ENCODE measurements around the gene U2AF2. TPM values are rescaled to one million over a fixed set of nuclear protein-coding genes. Genes with fewer than 3 reads are reported as not detected.

U2AF2 gene
- total RNA-seq, 1 donor from 2014 or later, result 194 TPM

DNA sequence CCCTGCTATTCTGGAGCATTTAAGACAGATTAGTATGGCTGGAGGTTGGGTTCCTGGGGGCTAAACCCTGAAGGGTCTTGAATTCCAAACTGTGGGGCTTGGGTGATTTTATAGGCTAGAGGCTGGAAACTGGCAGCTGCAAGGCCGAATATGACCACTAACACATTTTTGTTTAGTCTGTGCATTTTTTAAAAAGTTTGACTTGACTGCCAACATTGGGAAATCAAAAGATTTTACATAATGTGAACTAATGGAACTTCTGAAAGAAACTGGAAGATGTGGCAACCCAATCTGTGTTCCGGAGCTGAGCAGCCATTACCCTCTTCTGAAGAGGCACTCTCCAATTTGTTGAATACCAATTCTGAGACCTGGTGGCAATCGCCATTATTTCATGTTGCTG is 35.5 kb upstream of the U2AF2 start:
- no peaks in the 10 kb centered on the region for H3K9me3 ChIP-seq (ENCODE audit: insufficient read depth, low read depth, low read length)
- no peak for FAIRE-seq
- peaks cover 12% of the 10 kb centered on the region for H3K79me2 ChIP-seq (ENCODE audit: insufficient read depth, low read length)
- H3K27me3 Mint-ChIP-seq (ENCODE audit: low read depth, unreplicated experiment), result no peaks in the 10 kb centered on the region
- no peak overlapping the region for H2AFZ ChIP-seq (ENCODE audit: low read depth, low read length)
- no peak overlapping the region for H3K4me3 Mint-ChIP-seq (ENCODE audit: unreplicated experiment)
- no peak overlapping the region for H3K4me3 ChIP-seq (ENCODE audit: insufficient read depth, low read depth, low read length)
- no peaks in the 10 kb centered on the region for H3K27me3 ChIP-seq (ENCODE audit: insufficient read depth, low read length)
- H3K9ac ChIP-seq (ENCODE audit: low read length), result no peak overlapping the region
- H3K36me3 Mint-ChIP-seq (ENCODE audit: low read depth, unreplicated experiment), result peaks cover 8% of the 10 kb centered on the region
- peaks cover 17% of the 10 kb centered on the region for H4K20me1 ChIP-seq (ENCODE audit: insufficient read depth, low read length)
- H3K4me1 ChIP-seq (ENCODE audit: insufficient read depth, low read length), result no peaks in the 10 kb centered on the region
- H3K9me3 Mint-ChIP-seq (ENCODE audit: unreplicated experiment), result no peaks in the 10 kb centered on the region
- no peak for DNase-seq (ENCODE audit: low read depth)
- TF ChIP-seq EZH2 (IDR thresholded peaks at IDR 0.05; ENCODE audit: insufficient read depth, low read length), result no peak
- no peak for TF ChIP-seq CTCF (IDR thresholded peaks at IDR 0.05; ENCODE audit: insufficient read depth, low read depth, low read length)
- peaks cover 6% of the 10 kb centered on the region for H3K4me1 Mint-ChIP-seq (ENCODE audit: low read depth, unreplicated experiment)
- H3K27ac Mint-ChIP-seq (ENCODE audit: unreplicated experiment), result peak overlapping the region; percentile 1
- H3K4me2 ChIP-seq (ENCODE audit: low read length), result no peak overlapping the region
- H3K27ac ChIP-seq (ENCODE audit: low read depth, low read length), result no peak overlapping the region
- no peaks in the 10 kb centered on the region for H3K36me3 ChIP-seq (ENCODE audit: insufficient read depth, low read length)

DNA sequence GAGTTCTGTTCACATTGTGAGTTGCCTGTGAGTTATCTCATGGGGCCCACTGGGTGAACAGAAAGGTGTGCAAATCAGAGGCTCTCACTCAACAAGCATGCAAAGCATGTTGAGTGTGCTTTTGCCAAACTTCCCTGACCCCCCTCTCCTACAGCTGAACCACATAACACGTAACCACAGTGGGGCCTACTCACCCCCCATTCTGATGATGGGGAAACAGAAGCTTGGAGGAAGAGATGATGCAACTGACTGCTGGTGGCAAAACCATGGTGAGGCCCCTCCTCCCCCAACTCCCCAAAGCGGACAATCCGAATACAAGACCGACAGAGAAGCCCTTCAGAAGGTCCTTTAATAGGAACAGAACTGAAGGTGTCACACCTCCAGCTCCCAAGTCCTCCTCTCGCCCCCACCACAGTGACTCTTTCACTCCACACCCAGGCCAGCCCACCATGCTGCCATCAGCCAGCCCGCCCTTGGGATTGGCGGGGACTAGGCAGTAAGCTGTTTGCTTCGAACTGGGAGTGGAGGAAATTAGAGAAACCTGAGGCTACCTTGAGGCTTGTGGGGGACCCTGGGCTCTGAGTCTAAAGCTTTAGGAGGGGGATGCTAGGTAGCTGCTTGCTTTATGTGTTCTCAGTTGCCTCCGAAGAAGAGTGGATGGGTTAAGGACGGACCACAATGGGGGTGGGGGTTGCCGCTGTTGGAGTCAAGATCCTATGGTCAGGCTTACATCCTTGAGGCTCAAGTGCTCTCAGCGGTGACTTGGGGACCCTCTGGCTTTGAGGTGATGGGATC is 34.2 kb upstream of the U2AF2 start:
- Mint-ChIP-seq H3K4me3 (ENCODE audit: unreplicated experiment) (no peak overlapping the region), H3K27me3 (ENCODE audit: low read depth, unreplicated experiment) (no peaks in the 10 kb centered on the region), H3K36me3 (ENCODE audit: low read depth, unreplicated experiment) (peaks cover 8% of the 10 kb centered on the region), H3K9me3 (ENCODE audit: unreplicated experiment) (no peaks in the 10 kb centered on the region), H3K27ac (ENCODE audit: unreplicated experiment) (peak overlapping the region; percentile 53), H3K4me1 (ENCODE audit: low read depth, unreplicated experiment) (peaks cover 6% of the 10 kb centered on the region)
- H3K27ac ChIP-seq (ENCODE audit: low read depth, low read length), result no peak overlapping the region
- H2AFZ ChIP-seq (ENCODE audit: low read depth, low read length), result no peak overlapping the region
- DNase-seq (ENCODE audit: low read depth) (no peak), FAIRE-seq (peak; percentile 34)
- no peaks in the 10 kb centered on the region for H3K9me3 ChIP-seq (ENCODE audit: insufficient read depth, low read depth, low read length)
- H3K27me3 ChIP-seq (ENCODE audit: insufficient read depth, low read length), result no peaks in the 10 kb centered on the region
- no peak for TF ChIP-seq CTCF (IDR thresholded peaks at IDR 0.05; ENCODE audit: insufficient read depth, low read depth, low read length)
- no peak for TF ChIP-seq EZH2 (IDR thresholded peaks at IDR 0.05; ENCODE audit: insufficient read depth, low read length)
- no peaks in the 10 kb centered on the region for H3K4me1 ChIP-seq (ENCODE audit: insufficient read depth, low read length)
- H3K4me3 ChIP-seq (ENCODE audit: insufficient read depth, low read depth, low read length), result no peak overlapping the region
- no peaks in the 10 kb centered on the region for H3K36me3 ChIP-seq (ENCODE audit: insufficient read depth, low read length)
- H3K9ac ChIP-seq (ENCODE audit: low read length), result no peak overlapping the region
- H4K20me1 ChIP-seq (ENCODE audit: insufficient read depth, low read length), result peaks cover 17% of the 10 kb centered on the region
- H3K79me2 ChIP-seq (ENCODE audit: insufficient read depth, low read length), result peaks cover 12% of the 10 kb centered on the region
- no peak overlapping the region for H3K4me2 ChIP-seq (ENCODE audit: low read length)

GRCh38 chr19:55621205-55621672 is 33.6 kb upstream of the U2AF2 start:
- peaks cover 6% of the 10 kb centered on the region for H3K4me1 Mint-ChIP-seq (ENCODE audit: low read depth, unreplicated experiment)
- FAIRE-seq (no peak), DNase-seq (ENCODE audit: low read depth) (no peak)
- H3K36me3 Mint-ChIP-seq (ENCODE audit: low read depth, unreplicated experiment), result peaks cover 8% of the 10 kb centered on the region
- H3K4me3 Mint-ChIP-seq (ENCODE audit: unreplicated experiment), result no peak overlapping the region
- Histone ChIP-seq H3K4me1 (ENCODE audit: insufficient read depth, low read length) (no peaks in the 10 kb centered on the region), H3K36me3 (ENCODE audit: insufficient read depth, low read length) (no peaks in the 10 kb centered on the region), H4K20me1 (ENCODE audit: insufficient read depth, low read length) (peaks cover 17% of the 10 kb centered on the region), H3K4me2 (ENCODE audit: low read length) (no peak overlapping the region), H3K79me2 (ENCODE audit: insufficient read depth, low read length) (peaks cover 8% of the 10 kb centered on the region), H2AFZ (ENCODE audit: low read depth, low read length) (no peak overlapping the region), H3K9ac (ENCODE audit: low read length) (no peak overlapping the region), H3K27ac (ENCODE audit: low read depth, low read length) (no peak overlapping the region), H3K4me3 (ENCODE audit: insufficient read depth, low read depth, low read length) (no peak overlapping the region), H3K9me3 (ENCODE audit: insufficient read depth, low read depth, low read length) (no peaks in the 10 kb centered on the region), H3K27me3 (ENCODE audit: insufficient read depth, low read length) (no peaks in the 10 kb centered on the region)
- H3K27me3 Mint-ChIP-seq (ENCODE audit: low read depth, unreplicated experiment), result no peaks in the 10 kb centered on the region
- no peak overlapping the region for H3K27ac Mint-ChIP-seq (ENCODE audit: unreplicated experiment)
- TF ChIP-seq EZH2 (IDR thresholded peaks at IDR 0.05; ENCODE audit: insufficient read depth, low read length) (no peak), CTCF (IDR thresholded peaks at IDR 0.05; ENCODE audit: insufficient read depth, low read depth, low read length) (no peak)
- no peaks in the 10 kb centered on the region for H3K9me3 Mint-ChIP-seq (ENCODE audit: unreplicated experiment)

Measured in astrocyte (in vitro differentiated cells and primary cell).